ENCODE data around the gene LIMS1.
"Not testable (repeated sequence)": the region's sequence is repeated elsewhere in the genome, so short reads cannot be mapped to it uniquely, and the experiment has no call there.

LIMS1 gene

GRCh38 chr2:108651468-108651867, 117.2 kb downstream of the LIMS1 start:
- Mint-ChIP-seq H3K4me1 (peaks cover 32% of the 10 kb centered on the region), H3K9me3 (peaks cover 24% of the 10 kb centered on the region), H3K36me3 (ENCODE audit: low read depth) (peaks cover 19% of the 10 kb centered on the region)
- DNase-seq; H3K27ac Mint-ChIP-seq; H3K4me3 Mint-ChIP-seq; H3K27me3 Mint-ChIP-seq (ENCODE audit: low read depth, poor library complexity): not testable (repeated sequence)

DNA sequence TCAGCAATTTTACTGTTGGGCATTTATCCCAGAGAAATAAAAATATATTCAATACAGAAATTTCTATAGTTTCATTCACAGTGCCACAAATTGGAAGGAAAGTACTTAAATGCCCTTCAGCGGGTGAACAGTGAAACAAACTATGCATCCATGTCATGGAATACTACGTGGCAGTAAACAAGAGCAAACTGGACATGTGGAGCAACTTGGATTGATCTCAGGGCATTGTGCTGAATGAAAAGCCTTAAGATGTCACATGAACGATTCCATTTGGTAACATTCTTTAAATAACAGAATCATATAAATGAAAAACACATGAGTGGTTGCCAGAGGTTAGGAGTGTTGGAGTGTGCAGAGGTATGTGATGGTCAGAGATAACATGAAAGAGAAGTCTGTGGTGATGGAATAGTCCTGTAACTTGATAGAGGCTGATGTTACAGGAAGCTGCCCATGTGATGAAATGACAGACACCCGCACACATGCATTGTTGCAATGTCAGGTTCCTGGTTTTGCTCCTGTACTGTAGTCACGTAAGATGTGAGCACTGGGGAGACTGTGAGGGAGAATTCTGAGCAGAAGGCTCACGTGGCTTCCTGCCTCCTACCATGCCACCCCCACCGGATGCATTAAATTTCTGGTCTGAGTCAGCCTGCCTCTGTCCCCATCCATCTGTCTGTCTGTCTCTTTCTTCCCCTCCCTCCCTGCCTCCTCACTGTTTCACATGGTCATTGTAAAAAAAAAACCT, 118.1 kb downstream of the LIMS1 start:
- DNase-seq; H3K4me3 Mint-ChIP-seq; H3K27me3 Mint-ChIP-seq (ENCODE audit: low read depth, poor library complexity): not testable (repeated sequence)
- Mint-ChIP-seq H3K36me3 (ENCODE audit: low read depth) (peaks cover 12% of the 10 kb centered on the region), H3K4me1 (peaks cover 36% of the 10 kb centered on the region), H3K9me3 (peaks cover 15% of the 10 kb centered on the region), H3K27ac (peak overlapping the region; percentile 59)

DNA sequence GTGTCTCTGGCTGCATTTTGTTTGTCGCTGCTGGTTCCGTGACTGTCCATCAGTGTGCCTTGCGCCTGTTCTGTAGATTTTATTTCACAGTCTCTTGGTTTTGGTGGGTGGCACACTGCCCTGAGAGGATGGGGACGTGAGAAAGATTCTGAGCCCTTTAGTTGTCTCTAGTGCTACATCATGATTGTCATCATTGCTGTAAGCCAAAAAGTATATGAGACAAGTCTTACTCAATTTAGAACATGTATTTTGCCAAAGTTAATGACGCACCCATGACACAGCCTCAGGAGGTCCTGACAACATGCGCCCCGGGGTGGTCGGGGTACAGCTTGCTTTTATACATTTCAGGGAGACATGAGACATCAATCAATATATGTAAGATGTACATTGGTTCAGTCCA, 119.2 kb downstream of the LIMS1 start:
- not testable (repeated sequence) for DNase-seq; H3K27me3 Mint-ChIP-seq (ENCODE audit: low read depth, poor library complexity); H3K36me3 Mint-ChIP-seq (ENCODE audit: low read depth); H3K27ac Mint-ChIP-seq; H3K4me3 Mint-ChIP-seq; H3K9me3 Mint-ChIP-seq
- H3K4me1 Mint-ChIP-seq, result peaks cover 37% of the 10 kb centered on the region

DNA sequence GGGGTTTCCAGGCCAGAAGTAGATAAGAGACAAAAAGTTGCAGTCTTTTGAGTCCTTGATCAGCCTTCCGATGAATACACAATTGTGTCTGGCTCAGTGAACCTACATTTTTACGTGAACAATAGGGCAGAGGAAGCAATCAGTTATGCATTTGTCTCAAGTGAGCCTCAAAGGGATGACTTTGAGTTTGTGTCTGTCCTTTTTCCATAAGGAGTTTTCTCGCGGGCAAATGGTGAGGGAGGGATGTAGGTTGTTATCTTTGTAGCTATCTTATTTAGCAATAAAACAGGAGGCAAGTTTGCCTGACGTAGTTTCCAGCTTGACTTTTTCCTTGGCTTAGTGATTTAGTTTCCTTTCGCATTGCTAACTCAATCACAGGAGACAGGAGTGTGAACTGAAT, 119.6 kb downstream of the LIMS1 start:
- not testable (repeated sequence) for H3K9me3 Mint-ChIP-seq; H3K36me3 Mint-ChIP-seq (ENCODE audit: low read depth); H3K27me3 Mint-ChIP-seq (ENCODE audit: low read depth, poor library complexity); DNase-seq
- Mint-ChIP-seq H3K4me1 (peaks cover 37% of the 10 kb centered on the region), H3K4me3 (peak overlapping the region; percentile 21), H3K27ac (peak overlapping the region; percentile 97)

GRCh38 chr2:108654521-108655125, 120.4 kb downstream of the LIMS1 start:
- H3K9me3 Mint-ChIP-seq; H3K36me3 Mint-ChIP-seq (ENCODE audit: low read depth); H3K27me3 Mint-ChIP-seq (ENCODE audit: low read depth, poor library complexity): not testable (repeated sequence)
- Mint-ChIP-seq H3K27ac (peak overlapping the region; percentile 99), H3K4me1 (peaks cover 37% of the 10 kb centered on the region), H3K4me3 (peak overlapping the region; percentile 69)
- DNase-seq, result peak; percentile 47

GRCh38 chr2:108655270-108655669, 121.0 kb downstream of the LIMS1 start:
- H3K9me3 Mint-ChIP-seq; DNase-seq; H3K27me3 Mint-ChIP-seq (ENCODE audit: low read depth, poor library complexity); H3K27ac Mint-ChIP-seq; H3K4me3 Mint-ChIP-seq: not testable (repeated sequence)
- H3K36me3 Mint-ChIP-seq (ENCODE audit: low read depth), result peaks cover 12% of the 10 kb centered on the region
- peaks cover 42% of the 10 kb centered on the region for H3K4me1 Mint-ChIP-seq

GRCh38 chr2:108656282-108656681, 122.0 kb downstream of the LIMS1 start:
- peaks cover 41% of the 10 kb centered on the region for H3K4me1 Mint-ChIP-seq
- not testable (repeated sequence) for H3K27ac Mint-ChIP-seq

DNA sequence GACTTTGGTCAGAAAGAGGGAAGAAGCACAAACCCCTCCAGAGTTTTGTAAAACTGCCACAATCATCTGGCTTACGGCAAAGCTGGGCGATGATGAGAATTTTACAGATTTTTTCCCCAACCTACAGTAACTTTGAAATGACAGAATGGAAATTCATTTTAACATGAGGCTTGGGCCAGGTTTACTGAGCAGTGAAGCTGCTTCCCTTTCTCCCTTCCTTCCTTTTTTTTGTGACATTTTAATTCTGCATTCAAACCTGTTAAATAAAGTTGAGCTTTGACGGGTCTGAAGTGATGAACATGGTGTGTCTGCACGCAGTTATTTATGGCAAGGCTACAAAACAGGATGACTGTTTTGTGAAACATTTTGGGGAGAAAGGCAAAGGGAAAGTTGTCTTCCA, 123.2 kb downstream of the LIMS1 start:
- not testable (repeated sequence) for H3K9me3 Mint-ChIP-seq; H3K36me3 Mint-ChIP-seq (ENCODE audit: low read depth); H3K27me3 Mint-ChIP-seq (ENCODE audit: low read depth, poor library complexity); H3K27ac Mint-ChIP-seq; H3K4me3 Mint-ChIP-seq; DNase-seq
- peaks cover 47% of the 10 kb centered on the region for H3K4me1 Mint-ChIP-seq

More at GRCh38 chr2:108656282-108656681, 122.0 kb downstream of the LIMS1 start:
- not testable (repeated sequence) for H3K27me3 Mint-ChIP-seq (ENCODE audit: low read depth, poor library complexity); H3K9me3 Mint-ChIP-seq; DNase-seq; H3K36me3 Mint-ChIP-seq (ENCODE audit: low read depth)
- peak overlapping the region; percentile 40 for H3K4me3 Mint-ChIP-seq

GRCh38 chr2:108658553-108658952, 124.3 kb downstream of the LIMS1 start:
- not testable (repeated sequence) for DNase-seq; H3K4me3 Mint-ChIP-seq; H3K36me3 Mint-ChIP-seq (ENCODE audit: low read depth); H3K9me3 Mint-ChIP-seq; H3K27me3 Mint-ChIP-seq (ENCODE audit: low read depth, poor library complexity); H3K27ac Mint-ChIP-seq
- peaks cover 48% of the 10 kb centered on the region for H3K4me1 Mint-ChIP-seq

GRCh38 chr2:108661493-108661892, 127.2 kb downstream of the LIMS1 start:
- not testable (repeated sequence) for H3K36me3 Mint-ChIP-seq (ENCODE audit: low read depth); H3K4me3 Mint-ChIP-seq; H3K9me3 Mint-ChIP-seq; DNase-seq; H3K27me3 Mint-ChIP-seq (ENCODE audit: low read depth, poor library complexity)
- Mint-ChIP-seq H3K27ac (peak overlapping the region; percentile 84), H3K4me1 (peaks cover 30% of the 10 kb centered on the region)

DNA sequence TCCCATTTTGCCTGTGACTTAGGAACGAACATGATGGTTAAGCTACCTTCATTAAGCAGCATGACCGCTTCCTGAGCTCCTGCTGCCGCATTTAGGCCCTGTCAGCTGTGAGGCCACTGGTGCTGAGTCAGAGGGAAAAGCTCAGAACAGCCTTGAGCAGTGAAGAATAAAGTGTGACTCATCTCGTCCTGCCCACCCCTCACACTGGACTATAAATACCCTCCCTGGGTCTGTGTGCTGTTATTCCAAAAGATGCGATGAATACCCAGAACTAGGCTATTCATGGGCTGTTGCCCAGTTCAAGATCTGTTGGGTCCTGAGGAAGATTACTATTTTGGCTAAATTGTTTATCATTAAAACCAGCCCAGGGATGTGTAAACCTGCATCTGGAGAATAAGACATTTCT, 127.9 kb downstream of the LIMS1 start:
- DNase-seq; H3K27me3 Mint-ChIP-seq (ENCODE audit: low read depth, poor library complexity); H3K9me3 Mint-ChIP-seq; H3K4me3 Mint-ChIP-seq; H3K36me3 Mint-ChIP-seq (ENCODE audit: low read depth): not testable (repeated sequence)
- H3K27ac Mint-ChIP-seq, result peak overlapping the region; percentile 71
- H3K4me1 Mint-ChIP-seq, result peaks cover 28% of the 10 kb centered on the region

- H3K36me3 Mint-ChIP-seq (ENCODE audit: low read depth); H3K27ac Mint-ChIP-seq; H3K27me3 Mint-ChIP-seq (ENCODE audit: low read depth, poor library complexity); H3K9me3 Mint-ChIP-seq; DNase-seq; H3K4me3 Mint-ChIP-seq: not testable (repeated sequence)
- peaks cover 26% of the 10 kb centered on the region for H3K4me1 Mint-ChIP-seq
These were observed 129.1 kb downstream of the LIMS1 start for GRCh38 chr2:108663346-108663745.

DNA sequence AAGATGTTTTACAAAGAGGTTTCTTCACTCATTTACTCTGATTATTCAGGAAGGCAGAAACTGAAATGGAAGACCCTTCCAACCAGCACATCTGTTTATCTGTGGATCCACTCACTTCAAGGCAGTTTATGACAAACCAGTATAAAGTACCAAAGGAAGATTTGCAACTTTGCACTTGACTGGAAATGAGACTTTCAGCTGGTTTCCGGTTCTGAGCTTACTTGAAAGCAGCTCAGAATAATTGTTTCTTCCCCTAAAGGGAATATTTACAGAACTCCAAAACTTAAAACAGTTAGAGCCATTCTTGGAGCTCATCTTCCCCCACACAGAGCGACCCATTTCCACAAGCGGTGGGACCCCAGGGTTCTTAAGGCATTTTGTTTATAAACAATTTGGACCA, 129.8 kb downstream of the LIMS1 start:
- H3K27me3 Mint-ChIP-seq (ENCODE audit: low read depth, poor library complexity); DNase-seq; H3K9me3 Mint-ChIP-seq; H3K27ac Mint-ChIP-seq; H3K4me3 Mint-ChIP-seq: not testable (repeated sequence)
- peaks cover 26% of the 10 kb centered on the region for H3K4me1 Mint-ChIP-seq
- peaks cover 12% of the 10 kb centered on the region for H3K36me3 Mint-ChIP-seq (ENCODE audit: low read depth)

DNA sequence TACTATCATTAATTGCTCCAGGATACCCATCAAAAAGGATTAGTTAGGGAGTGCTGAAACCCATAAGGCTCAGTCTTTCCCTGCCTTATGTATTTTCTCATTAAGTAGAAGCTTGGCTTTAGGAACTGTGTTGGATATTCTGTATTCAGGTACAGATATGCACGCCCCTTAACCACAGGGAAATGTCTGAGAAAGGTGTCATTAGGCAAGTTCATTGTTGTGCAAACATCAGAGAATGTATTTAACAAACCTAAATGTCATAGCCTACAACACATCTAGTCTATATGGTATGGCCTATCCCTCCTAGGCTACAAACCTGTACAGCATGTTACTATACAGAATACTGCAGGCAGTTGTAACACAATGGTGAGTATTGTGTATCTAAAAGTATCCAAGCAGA, 130.7 kb downstream of the LIMS1 start:
- H3K9me3 Mint-ChIP-seq; H3K4me3 Mint-ChIP-seq; DNase-seq; H3K27me3 Mint-ChIP-seq (ENCODE audit: low read depth, poor library complexity); H3K27ac Mint-ChIP-seq: not testable (repeated sequence)
- peaks cover 23% of the 10 kb centered on the region for H3K4me1 Mint-ChIP-seq
- H3K36me3 Mint-ChIP-seq (ENCODE audit: low read depth), result peaks cover 11% of the 10 kb centered on the region

DNA sequence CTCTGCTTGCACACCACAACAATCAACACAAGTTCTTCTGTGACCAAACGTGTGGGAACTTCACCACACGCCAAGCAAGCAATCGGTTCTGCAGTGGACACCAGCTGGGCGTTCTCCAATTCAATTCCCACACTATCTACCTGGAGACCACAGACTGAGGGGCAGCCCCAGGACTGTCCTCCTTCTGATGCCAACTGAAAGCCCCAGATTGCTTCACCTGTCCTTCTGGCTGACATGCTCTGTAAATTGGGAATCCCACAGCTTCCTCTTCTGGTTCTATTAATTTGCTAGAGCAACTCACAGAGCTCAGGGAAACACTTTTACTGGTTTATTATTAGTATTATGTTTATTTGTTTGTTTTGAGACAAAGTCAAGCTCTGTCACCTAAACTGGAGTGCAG, 131.7 kb downstream of the LIMS1 start:
- not testable (repeated sequence) for DNase-seq; H3K27ac Mint-ChIP-seq; H3K4me3 Mint-ChIP-seq; H3K9me3 Mint-ChIP-seq; H3K36me3 Mint-ChIP-seq (ENCODE audit: low read depth); H3K27me3 Mint-ChIP-seq (ENCODE audit: low read depth, poor library complexity)
- H3K4me1 Mint-ChIP-seq, result peaks cover 18% of the 10 kb centered on the region

All from nephron progenitor cell (in vitro differentiated cells).